OCI-LY3 (cell line): ENCODE measurements around the gene TGM1.
A peak's percentile ranks its signal among the peaks of the same experiment; 100 is the strongest.
"Not testable (repeated sequence)": the region's sequence is repeated elsewhere in the genome, so short reads cannot be mapped to it uniquely, and the experiment has no call there.

ENCODE experiments used
- H2AFZ ChIP-seq: fragments of 200-600, 300-600 bp; shearing (Covaris generic); 2 replicates; pipeline ENCODE4 v1.6.0; 2014; ENCODE audit warnings: antibody characterized with exemption, low read depth, low read length
- H3K27ac ChIP-seq: fragments of 200-600, 300-600 bp; sonication (generic); 2 replicates; pipeline ENCODE4 v1.5.1; 2014; ENCODE audit warnings: mild to moderate bottlenecking, low read length, moderate library complexity, mixed read lengths
- H3K27me3 ChIP-seq: fragments of 200-600, 300-600 bp; sonication (generic); 2 replicates; pipeline ENCODE4 v1.6.1; 2014; ENCODE audit warnings: low read depth, low read length, mixed read lengths
- H3K36me3 ChIP-seq: fragments of 200-600, 300-600 bp; sonication (generic); replicated peaks from 2 replicates; pipeline ENCODE3; 2014; ENCODE audit warnings: low read depth, low read length, mixed read lengths
- H3K4me1 ChIP-seq: fragments of 300-600, 200-600 bp; sonication (generic); 2 replicates; pipeline ENCODE4 v1.6.1; 2014; ENCODE audit warnings: low read length, mixed read lengths
- H3K4me2 ChIP-seq: fragments of 200-600, 300-600 bp; sonication (generic); 2 replicates; pipeline ENCODE4 v1.6.1; 2014; ENCODE audit warnings: low read length, mixed read lengths
- H3K4me3 ChIP-seq: fragments of 300-600, 200-600 bp; sonication (generic); 2 replicates; pipeline ENCODE4 v1.5.1; 2014; ENCODE audit warnings: antibody characterized with exemption, mild to moderate bottlenecking, low read length, moderate library complexity
- H3K79me2 ChIP-seq: fragments of 300-600, 200-600 bp; shearing (Covaris generic); 2 replicates; pipeline ENCODE4 v1.6.1; 2014; ENCODE audit warnings: mild to moderate bottlenecking, low read length, mixed read lengths
- H3K9ac ChIP-seq: fragments of 300-600, 200-600 bp; shearing (Covaris generic); 2 replicates; pipeline ENCODE4 v1.6.0; 2014; ENCODE audit warnings: mild to moderate bottlenecking, low read length, moderate library complexity
- H3K9me3 ChIP-seq: fragments of 200-600, 300-600 bp; shearing (Covaris generic); 2 replicates; pipeline ENCODE4 v1.6.1; 2014; ENCODE audit warnings: low read length, mixed read lengths; ENCODE audit not compliant: insufficient read depth
- H4K20me1 ChIP-seq: fragments of 200-600, 300-600 bp; sonication (generic); 2 replicates; pipeline ENCODE4 v1.6.1; 2016; ENCODE audit warnings: low read length, mixed read lengths; ENCODE audit not compliant: insufficient read depth
- CTCF ChIP-seq: fragments of 200-600, 300-600 bp; sonication (generic); IDR thresholded peaks from 2 replicates; pipeline ENCODE4 v1.5.1; 2014; ENCODE audit warnings: antibody characterized with exemption, low read length, low read depth
- EZH2phosphoT487 ChIP-seq: fragments of 200-600 bp; shearing (Covaris generic); IDR thresholded peaks from 2 replicates; pipeline ENCODE4 v1.6.1; 2018; ENCODE audit warnings: antibody characterized with exemption, mixed run types, low read depth

The TGM1 gene

GRCh38 chr14:24247422-24247821, 15.6 kb downstream of the TGM1 start:
- Histone ChIP-seq H3K4me2 (0 out of 2 replicates have a peak overlapping the region, but pooled peaks have one; percentile 5), H3K9me3 (no peaks in the 10 kb centered on the region), H2AFZ (no peak overlapping the region), H3K27me3 (no peaks in the 10 kb centered on the region), H3K27ac (no peak overlapping the region), H3K9ac (no peak overlapping the region), H3K36me3 (no peaks in the 10 kb centered on the region), H3K4me3 (no peak overlapping the region), H3K79me2 (no peaks in the 10 kb centered on the region), H4K20me1 (no peaks in the 10 kb centered on the region), H3K4me1 (peaks cover 36% of the 10 kb centered on the region)
- TF ChIP-seq CTCF = no peak
- no peak for TF ChIP-seq EZH2phosphoT487

- H3K27ac ChIP-seq = peak overlapping the region; percentile 24; the same call in 1 of the 2 replicates
- peak overlapping the region; percentile 23; the same call in 1 of the 2 replicates for H2AFZ ChIP-seq
- H3K27me3 ChIP-seq = no peaks in the 10 kb centered on the region
- no peaks in the 10 kb centered on the region for H3K36me3 ChIP-seq
- no peaks in the 10 kb centered on the region for H3K79me2 ChIP-seq
- peaks cover 2% of the 10 kb centered on the region; the same call in 1 of the 2 replicates for H4K20me1 ChIP-seq
- peaks cover 37% of the 10 kb centered on the region for H3K4me1 ChIP-seq
- peak overlapping the region; percentile 53 for H3K4me2 ChIP-seq
- H3K9me3 ChIP-seq = no peaks in the 10 kb centered on the region
- TF ChIP-seq EZH2phosphoT487 = no peak
- TF ChIP-seq CTCF = no peak
- peak overlapping the region; percentile 28 for H3K4me3 ChIP-seq
- peak overlapping the region; percentile 25; the same call in 1 of the 2 replicates for H3K9ac ChIP-seq
These were observed 16.2 kb downstream of the TGM1 start for GRCh38 chr14:24246765-24247212.

- H3K4me3 ChIP-seq, H3K27ac ChIP-seq, H3K9me3 ChIP-seq, H3K4me2 ChIP-seq, H4K20me1 ChIP-seq, H3K9ac ChIP-seq, H3K36me3 ChIP-seq, H2AFZ ChIP-seq, H3K27me3 ChIP-seq, H3K79me2 ChIP-seq: not testable (repeated sequence)
- H3K4me1 ChIP-seq = peaks cover 31% of the 10 kb centered on the region
These were observed 17.6 kb downstream of the TGM1 start for GRCh38 chr14:24245350-24245749.

- Histone ChIP-seq H2AFZ (peak overlapping the region; percentile 35; the same call in 1 of the 2 replicates), H3K27me3 (no peaks in the 10 kb centered on the region)
These were observed 19.6 kb downstream of the TGM1 start for GRCh38 chr14:24243336-24243836.

More at GRCh38 chr14:24243336-24243836, 19.6 kb downstream of the TGM1 start:
- H3K27ac ChIP-seq = peak overlapping the region; percentile 93
- peak overlapping the region; percentile 82 for H3K4me3 ChIP-seq
- peaks cover 5% of the 10 kb centered on the region; the same call in 1 of the 2 replicates for H4K20me1 ChIP-seq
- peak overlapping the region; percentile 82 for H3K4me2 ChIP-seq
- H3K4me1 ChIP-seq = peaks cover 28% of the 10 kb centered on the region
- no peak for TF ChIP-seq EZH2phosphoT487
- TF ChIP-seq CTCF = no peak
- peaks cover 23% of the 10 kb centered on the region for H3K36me3 ChIP-seq
- peak overlapping the region; percentile 85 for H3K9ac ChIP-seq
- no peaks in the 10 kb centered on the region for H3K79me2 ChIP-seq
- H3K9me3 ChIP-seq = no peaks in the 10 kb centered on the region
